Fibroblast of lung (primary cell): ENCODE results near the gene CGNL1. TPM values are rescaled to one million over a fixed set of nuclear protein-coding genes. Genes with fewer than 3 reads are reported as not detected.

ENCODE experiments used
- DNase-seq, 2 donors: peaks; one replicate each; pipeline versions ENCODE4 v3.0.0 to v3.0.0-alpha.2; 2010; ENCODE audit warnings: low read depth in 2 of 2
- H2AFZ ChIP-seq: 2 replicates; pipeline ENCODE4 v1.5.1; 2012; ENCODE audit warnings: low read length, control low read depth, inconsistent platforms
- H3K27ac ChIP-seq: 2 replicates; pipeline ENCODE4 v1.5.1; 2011; ENCODE audit warnings: low read length, control low read depth; ENCODE audit not compliant: insufficient read depth
- H3K27me3 ChIP-seq: 2 replicates; pipeline ENCODE4 v1.5.1; 2011; ENCODE audit warnings: mild to moderate bottlenecking, low read length; ENCODE audit not compliant: control insufficient read depth, insufficient read depth
- H3K36me3 ChIP-seq: 2 replicates; pipeline ENCODE4 v1.5.1; 2011; ENCODE audit warnings: low read length; ENCODE audit not compliant: control insufficient read depth, insufficient read depth
- H3K4me1 ChIP-seq: 2 replicates; pipeline ENCODE4 v1.5.1; 2011; ENCODE audit warnings: low read length; ENCODE audit not compliant: control insufficient read depth, insufficient read depth; ENCODE audit errors: extremely low read depth
- H3K4me2 ChIP-seq: 2 replicates; pipeline ENCODE4 v1.5.1; 2011; ENCODE audit warnings: low read length, control low read depth; ENCODE audit not compliant: insufficient read depth; ENCODE audit errors: extremely low read depth
- H3K4me3 ChIP-seq, 4 experiments: fragments of 200-600 bp in 1 of 4; sonication (generic) in 1 of 4; replicated peaks in 1 of 4; 2 replicates each; pipeline ENCODE4 v1.5.1; 2011 to 2016; ENCODE audit warnings: low read length in 4 of 4, low read depth in 3 of 4, mild to moderate bottlenecking in 3 of 4, control low read depth in 2 of 4, inconsistent platforms in 1 of 4, mixed read lengths in 1 of 4; ENCODE audit not compliant: insufficient read depth in 1 of 4; ENCODE audit errors: control extremely low read depth in 1 of 4
- H3K79me2 ChIP-seq: 2 replicates; pipeline ENCODE4 v1.5.1; 2012; ENCODE audit warnings: mild to moderate bottlenecking, low read length, inconsistent platforms; ENCODE audit not compliant: control insufficient read depth, insufficient read depth
- H3K9ac ChIP-seq: 2 replicates; pipeline ENCODE4 v1.5.1; 2011; ENCODE audit warnings: mild to moderate bottlenecking, low read length, control low read depth; ENCODE audit not compliant: insufficient read depth
- H3K9me3 ChIP-seq: 2 replicates; pipeline ENCODE4 v1.5.1; 2012; ENCODE audit warnings: low read depth, low read length; ENCODE audit not compliant: control insufficient read depth, insufficient read depth
- H4K20me1 ChIP-seq: 2 replicates; pipeline ENCODE4 v1.5.1; 2011; ENCODE audit warnings: low read length; ENCODE audit not compliant: control insufficient read depth, insufficient read depth; ENCODE audit errors: extremely low read depth
- CTCF ChIP-seq, 2 donors: IDR thresholded peaks in 1 of 2; conservative IDR thresholded peaks in 1 of 2; 1 replicate in 1 of 2; 2 replicates in 1 of 2; pipeline ENCODE4 v1.5.1; 2011 to 2012; ENCODE audit warnings: low read length in 2 of 2, control low read depth in 1 of 2, inconsistent platforms in 1 of 2, low read depth in 1 of 2, mild to moderate bottlenecking in 1 of 2
- EZH2 ChIP-seq: IDR thresholded peaks from 2 replicates; pipeline ENCODE4 v1.5.1; 2012; ENCODE audit warnings: low read length, control low read depth, mild to moderate bottlenecking; ENCODE audit errors: missing control alignments
- polyA plus RNA-seq, 2 donors: library from polyadenylated mRNA; depleted of rRNA in 1 of 2; stranded (reverse) in 1 of 2; unstranded in 1 of 2; fragments of >200 nt; gene quantifications; 2 replicates each; pipeline ENCODE4 v1.2.1, GENCODE V29; 2011 to 2012; ENCODE audit warnings: missing spikeins in 1 of 2
- total RNA-seq: library from RNA; depleted of rRNA; stranded (reverse); fragments of >200 nt; gene quantifications from 2 replicates; pipeline ENCODE4 v1.2.1, GENCODE V29; 2014

Gene CGNL1
- total and polyA plus RNA-seq, 2 donors (not counting 1 experiment from before 2014, with no cell fraction given), result 0.18 to 6.1 TPM

DNA sequence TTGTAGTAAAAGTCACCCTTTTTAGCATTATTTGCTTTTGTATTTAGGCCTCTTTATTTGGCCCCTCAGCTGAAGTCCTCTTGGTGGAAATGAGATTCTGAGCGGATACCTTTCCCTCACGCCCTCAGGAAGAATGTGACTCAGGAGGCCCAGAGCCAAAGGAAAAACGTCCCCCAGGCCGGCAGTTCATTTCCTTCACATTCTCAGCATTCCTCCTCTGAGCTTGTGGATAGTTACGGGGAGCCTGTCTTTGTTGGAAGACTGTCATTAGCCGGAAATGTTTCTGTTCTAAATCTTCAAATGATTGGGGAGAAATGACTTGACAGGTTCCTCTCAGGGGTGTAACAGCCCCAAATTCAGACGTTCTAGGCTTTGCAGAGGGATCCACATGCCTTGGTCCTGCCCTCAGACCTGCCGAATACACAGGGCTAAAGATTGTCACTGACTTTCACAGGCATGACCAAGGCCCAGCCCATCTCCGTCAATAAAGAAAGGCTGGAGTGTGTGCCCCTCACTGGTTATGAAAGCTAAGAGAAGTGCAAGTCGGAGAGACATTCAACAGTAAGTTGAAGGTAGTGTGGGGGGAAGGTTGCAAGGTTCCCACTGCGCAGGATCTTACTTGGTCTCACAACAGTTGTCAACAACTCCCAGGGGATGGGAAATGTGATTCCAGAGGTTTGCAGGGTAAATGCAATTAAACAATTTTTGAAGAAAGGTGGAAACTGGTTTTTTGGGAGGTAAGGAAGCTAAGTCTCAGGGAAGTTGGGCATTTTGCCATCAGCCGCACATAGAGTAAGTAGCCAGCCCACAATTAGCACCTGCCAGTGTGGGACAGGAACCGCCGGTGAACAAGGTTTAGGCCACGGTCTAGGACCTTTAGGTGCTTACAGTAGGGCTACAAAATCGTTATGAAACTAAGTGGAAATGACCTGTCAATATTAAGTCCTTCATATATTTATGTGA is 175.7 kb downstream of the CGNL1 start:
- H3K27me3 ChIP-seq, result no peaks in the 10 kb centered on the region
- no peaks in the 10 kb centered on the region for H3K9me3 ChIP-seq
- DNase-seq, result peak in 1 of 2 donors; percentile 90
- H3K79me2 ChIP-seq, result no peaks in the 10 kb centered on the region
- H3K4me3 ChIP-seq, result no peak overlapping the region
- no peak overlapping the region for H3K9ac ChIP-seq
- H3K27ac ChIP-seq, result no peak overlapping the region
- no peaks in the 10 kb centered on the region for H4K20me1 ChIP-seq
- no peak overlapping the region for H2AFZ ChIP-seq
- H3K4me1 ChIP-seq, result peaks cover 3% of the 10 kb centered on the region
- TF ChIP-seq CTCF (conservative IDR thresholded peaks at IDR 0.05 in 1 of 2, IDR thresholded peaks at IDR 0.05 in 1 of 2; ENCODE audit: low read depth in 1 of 2, low read length in 2 of 2) (no peak), EZH2 (no peak)
- no peak overlapping the region for H3K4me2 ChIP-seq
- no peaks in the 10 kb centered on the region for H3K36me3 ChIP-seq

DNA sequence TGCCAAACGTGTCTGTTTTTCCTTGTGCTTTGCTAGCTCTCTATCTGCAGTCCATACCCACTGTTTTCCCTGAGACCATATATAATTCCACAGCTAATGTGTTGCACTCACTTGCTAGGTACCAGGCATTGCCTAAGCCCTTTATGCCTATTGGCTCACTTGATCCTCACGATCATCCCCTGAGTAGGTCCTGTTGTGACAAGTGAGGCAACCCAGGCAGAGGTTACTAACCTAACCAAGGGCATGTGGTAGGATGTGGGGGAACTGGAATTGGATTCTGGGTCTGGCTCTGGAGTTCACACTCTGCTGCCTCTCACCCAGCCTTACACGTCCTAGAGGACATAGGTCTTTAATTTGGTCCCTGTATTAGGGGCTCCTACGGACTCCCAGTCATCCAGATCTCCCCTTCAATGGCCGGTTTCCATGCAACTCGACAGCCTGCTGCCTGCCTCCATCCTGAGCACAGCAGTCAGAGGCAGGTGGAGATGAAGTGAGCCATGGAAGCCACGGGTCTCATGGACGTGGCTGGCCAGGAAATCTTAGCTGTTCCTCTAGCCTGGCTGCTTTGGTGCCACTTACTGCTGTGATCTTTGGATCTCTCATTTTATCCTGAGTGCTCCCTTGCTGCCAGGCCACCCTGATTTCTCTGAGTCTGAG is 176.5 kb downstream of the CGNL1 start:
- Histone ChIP-seq H3K4me2 (no peak overlapping the region), H3K9me3 (no peaks in the 10 kb centered on the region), H3K79me2 (no peaks in the 10 kb centered on the region), H3K9ac (no peak overlapping the region), H4K20me1 (no peaks in the 10 kb centered on the region), H3K4me1 (peaks cover 3% of the 10 kb centered on the region), H2AFZ (no peak overlapping the region), H3K27ac (no peak overlapping the region), H3K36me3 (no peaks in the 10 kb centered on the region), H3K27me3 (no peaks in the 10 kb centered on the region), H3K4me3 (no peak overlapping the region)
- DNase-seq, result no peak
- TF ChIP-seq EZH2 (no peak), CTCF (conservative IDR thresholded peaks at IDR 0.05 in 1 of 2, IDR thresholded peaks at IDR 0.05 in 1 of 2; ENCODE audit: low read depth in 1 of 2, low read length in 2 of 2) (no peak)

DNA sequence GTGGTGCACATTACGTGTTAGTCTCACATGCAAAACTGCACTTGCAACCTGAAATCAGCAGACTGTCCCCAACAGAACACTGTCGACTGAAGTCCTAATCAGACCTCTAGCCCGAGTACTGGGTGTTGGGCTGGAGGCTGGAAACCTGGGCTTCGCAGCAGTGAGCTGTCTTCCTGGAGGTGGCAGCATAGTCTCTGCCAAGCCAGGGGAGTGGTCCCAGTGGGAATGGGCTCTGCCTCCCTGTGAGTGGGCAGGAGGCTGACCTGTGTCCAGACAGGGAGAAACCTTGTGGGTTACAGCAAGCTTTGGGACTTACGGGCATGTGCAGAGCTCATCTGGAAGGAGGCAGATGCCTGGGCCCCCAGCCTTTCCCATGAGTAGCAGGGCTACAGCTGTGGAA is 177.2 kb downstream of the CGNL1 start:
- H4K20me1 ChIP-seq, result no peaks in the 10 kb centered on the region
- H3K27me3 ChIP-seq, result no peaks in the 10 kb centered on the region
- H2AFZ ChIP-seq, result no peak overlapping the region
- H3K9ac ChIP-seq, result no peak overlapping the region
- no peaks in the 10 kb centered on the region for H3K79me2 ChIP-seq
- H3K4me2 ChIP-seq, result no peak overlapping the region
- TF ChIP-seq CTCF (conservative IDR thresholded peaks at IDR 0.05 in 1 of 2, IDR thresholded peaks at IDR 0.05 in 1 of 2; ENCODE audit: low read depth in 1 of 2, low read length in 2 of 2) (no peak), EZH2 (no peak)
- H3K4me1 ChIP-seq, result peaks cover 3% of the 10 kb centered on the region
- DNase-seq, result no peak
- no peak overlapping the region for H3K27ac ChIP-seq
- H3K4me3 ChIP-seq, result no peak overlapping the region
- H3K9me3 ChIP-seq, result no peaks in the 10 kb centered on the region
- no peaks in the 10 kb centered on the region for H3K36me3 ChIP-seq
